ENCODE results near the gene SUOX.

Gene SUOX

DNA sequence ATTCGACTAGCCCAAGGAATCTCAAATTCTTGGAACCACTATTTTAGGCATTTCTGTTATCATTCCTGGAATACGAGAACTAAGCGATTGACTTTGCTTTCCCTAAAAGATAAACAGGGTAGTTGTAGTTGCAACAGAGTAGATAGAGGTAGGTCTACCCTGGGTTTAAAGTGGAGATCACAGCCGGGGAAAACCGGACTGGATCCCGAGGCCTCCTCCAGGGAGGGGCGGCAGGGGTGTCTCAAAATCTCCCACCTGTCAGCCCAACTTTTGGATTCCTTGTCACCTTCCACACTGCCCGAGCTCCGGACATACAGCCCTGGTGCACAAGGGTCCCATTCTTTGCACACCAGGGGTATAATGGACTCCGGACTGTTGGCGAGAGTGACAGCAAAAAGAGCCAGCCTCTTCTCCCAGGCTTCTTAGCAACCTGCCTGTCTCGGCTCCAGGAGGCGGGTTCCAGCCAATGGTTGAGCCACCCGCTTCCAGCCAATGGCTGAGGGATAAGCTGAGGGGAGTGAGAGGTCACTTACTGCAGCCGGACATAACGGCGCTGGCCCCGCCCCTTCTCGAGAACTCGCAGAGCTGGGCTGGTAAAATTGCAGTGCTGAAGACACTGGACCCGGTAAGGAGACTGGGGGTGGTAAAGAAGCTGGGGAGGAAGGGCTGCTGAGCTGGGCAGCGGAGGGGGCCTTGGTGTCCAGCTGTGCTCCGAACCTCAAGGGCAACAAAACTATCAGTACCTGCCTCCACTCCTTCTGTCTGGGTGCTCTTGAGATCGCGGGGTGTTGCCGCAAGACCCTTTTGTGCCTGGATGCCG lies at the start of gene SUOX:
TSS of gene SUOX (plus strand) at position 562 of the 820 bp plus-strand sequence. CDS start 4,946 bp downstream, outside the sequence.
- peak; percentile 98 for DNase-seq (ENCODE audit: insufficient read length, low spot score)
- TF ChIP-seq POLR2A (IDR thresholded peaks at IDR 0.05; ENCODE audit: low read depth, low read length): peak; percentile 23; the same call in 1 of the 2 replicates
- peak; percentile 84 for FAIRE-seq

- TF ChIP-seq POLR2A (IDR thresholded peaks at IDR 0.05; ENCODE audit: low read depth, low read length): no peak
- DNase-seq (ENCODE audit: insufficient read length, low spot score) (no peak), FAIRE-seq (no peak)
These were observed 41.7 kb upstream of the SUOX start for GRCh38 chr12:55955344-55955743.

DNA sequence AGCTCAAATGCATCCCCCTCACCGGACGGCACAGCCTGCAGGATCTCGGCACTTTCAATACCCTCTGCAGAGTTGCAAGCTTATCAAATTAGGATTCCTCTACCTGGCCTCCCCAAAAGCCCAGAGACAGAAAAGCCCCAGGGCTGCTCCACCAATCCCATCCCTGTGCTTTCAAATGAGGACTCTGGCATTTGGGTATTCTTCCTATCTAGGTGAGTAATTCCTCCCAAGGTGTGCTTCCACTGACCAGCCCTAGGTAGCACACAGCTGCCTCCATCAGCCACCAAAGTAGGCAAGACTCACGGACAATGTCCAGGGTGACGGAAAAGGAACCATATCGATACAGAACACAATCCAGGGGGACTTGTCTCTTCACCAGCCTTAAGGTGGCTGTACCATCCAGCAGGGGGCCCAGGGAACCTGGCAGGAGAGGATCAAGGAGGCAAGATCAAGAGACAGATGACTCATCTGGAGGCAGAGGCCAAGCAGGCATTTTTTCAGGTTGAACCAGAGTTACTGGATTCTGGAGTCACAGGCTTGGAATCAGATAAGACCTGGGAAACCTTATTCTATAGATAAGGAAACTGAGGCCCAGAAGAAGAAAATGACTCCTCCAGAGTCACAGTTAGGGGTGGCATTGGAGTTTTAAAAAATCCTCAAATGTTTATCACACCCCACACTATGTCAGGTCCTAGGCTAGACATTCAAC lies 41.1 kb upstream of the SUOX start:
- FAIRE-seq: no peak
- DNase-seq (ENCODE audit: insufficient read length, low spot score): no peak
- no peak for TF ChIP-seq POLR2A (IDR thresholded peaks at IDR 0.05; ENCODE audit: low read depth, low read length)

DNA sequence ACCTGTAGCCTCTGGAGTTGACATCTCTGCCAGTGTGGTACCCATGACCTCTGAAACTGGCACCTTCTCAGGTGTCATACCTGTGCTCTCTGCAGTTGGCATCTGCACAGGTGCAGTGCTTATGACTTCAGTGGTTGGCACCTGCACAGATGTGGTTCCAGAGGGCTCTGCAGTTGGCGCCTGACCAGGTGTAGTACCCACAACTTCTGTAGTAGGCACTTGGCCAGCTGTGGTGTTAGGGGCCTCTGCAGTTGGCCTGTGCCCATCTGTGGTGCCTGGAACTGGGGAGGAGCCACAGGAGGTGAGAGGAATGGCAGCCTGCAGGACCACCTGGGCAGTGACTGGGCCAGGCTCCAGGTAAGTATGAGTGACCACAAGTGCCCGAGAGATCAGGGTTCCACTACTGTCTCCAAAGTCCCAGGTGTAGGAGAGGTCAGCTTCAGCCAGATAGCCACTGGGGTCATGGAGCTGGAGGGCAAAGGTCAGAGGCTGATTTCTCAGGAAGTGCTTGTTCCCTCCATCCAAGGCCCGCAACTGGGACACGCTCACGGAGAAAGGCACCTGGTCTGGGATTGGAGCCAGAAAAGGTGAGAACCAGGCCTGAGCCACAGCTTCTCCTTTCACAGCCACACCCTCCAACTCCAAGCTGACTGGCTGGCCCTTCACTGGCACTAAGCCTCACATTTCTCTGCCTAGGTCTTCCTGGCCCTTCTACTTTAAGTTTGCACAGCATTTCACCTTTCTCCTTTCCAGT lies 39.8 kb upstream of the SUOX start:
- FAIRE-seq (no peak), DNase-seq (ENCODE audit: insufficient read length, low spot score) (no peak)
- TF ChIP-seq POLR2A (IDR thresholded peaks at IDR 0.05; ENCODE audit: low read depth, low read length): no peak

GRCh38 chr12:55963760-55964159 lies 33.3 kb upstream of the SUOX start:
- FAIRE-seq: no peak
- DNase-seq (ENCODE audit: insufficient read length, low spot score): no peak
- TF ChIP-seq POLR2A (IDR thresholded peaks at IDR 0.05; ENCODE audit: low read depth, low read length): no peak

DNA sequence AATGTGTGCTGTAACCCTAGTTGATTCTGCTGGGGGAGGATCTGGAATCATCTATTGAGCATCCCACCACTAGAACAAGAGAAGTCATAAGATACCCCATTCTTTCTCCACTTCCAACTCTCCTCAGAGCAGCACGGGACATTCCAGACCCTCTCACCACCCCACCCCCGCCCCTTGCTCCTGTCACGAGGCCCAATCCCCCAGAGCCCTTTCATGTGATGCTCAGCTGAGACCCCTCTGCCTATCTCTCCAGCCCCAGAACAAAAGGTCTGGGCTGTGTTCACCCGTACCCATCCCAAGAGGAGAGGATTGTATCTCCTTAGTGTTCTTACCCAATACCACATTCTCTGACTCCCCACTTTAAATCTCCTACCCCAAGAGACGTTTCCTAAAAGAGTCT lies 31.8 kb upstream of the SUOX start:
- no peak for TF ChIP-seq POLR2A (IDR thresholded peaks at IDR 0.05; ENCODE audit: low read depth, low read length)
- no peak for DNase-seq (ENCODE audit: insufficient read length, low spot score)

DNA sequence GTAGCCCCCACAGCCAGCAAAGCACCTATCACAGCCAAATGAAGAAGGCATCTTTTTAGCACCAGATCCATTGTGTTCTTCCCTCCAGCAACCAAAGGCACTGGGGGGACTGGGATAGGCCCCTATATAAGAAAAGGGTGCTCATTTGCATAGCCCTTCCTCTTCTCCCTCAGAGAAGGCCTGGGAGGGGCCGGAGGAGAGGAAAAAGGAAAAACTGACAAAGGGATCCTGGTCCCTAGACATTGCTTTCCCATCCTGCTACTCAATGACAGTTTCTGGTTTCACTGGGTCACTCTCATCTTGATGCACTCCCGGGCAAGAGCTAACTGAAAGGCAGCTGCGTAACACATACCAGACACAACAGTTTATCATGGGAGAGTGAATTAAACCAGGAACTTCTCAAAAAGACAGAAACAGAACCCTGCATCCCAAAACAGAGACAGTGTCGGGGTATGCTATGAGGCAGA lies 31.1 kb upstream of the SUOX start, which contains the start of gene PMEL:
TSS of gene PMEL (minus strand) at position 102 of the 467 bp plus-strand sequence. CDS start at position 71, 31 bp downstream.
- FAIRE-seq (no peak), DNase-seq (ENCODE audit: insufficient read length, low spot score) (no peak)
- no peak for TF ChIP-seq POLR2A (IDR thresholded peaks at IDR 0.05; ENCODE audit: low read depth, low read length)

More for the DNA sequence above, 31.8 kb upstream of the SUOX start:
- no peak for FAIRE-seq

- peak; percentile 80 for DNase-seq (ENCODE audit: insufficient read length, low spot score)
- TF ChIP-seq POLR2A (IDR thresholded peaks at IDR 0.05; ENCODE audit: low read depth, low read length): peak; percentile 53; the same call in 1 of the 2 replicates
- FAIRE-seq: peak; percentile 11
These were observed 30.4 kb upstream of the SUOX start, which contains the start of gene CDK2 for GRCh38 chr12:55966408-55967281. TSS of gene CDK2 (plus strand) at chr12:55966830. CDS start at chr12:55967009, 179 bp downstream.

DNA sequence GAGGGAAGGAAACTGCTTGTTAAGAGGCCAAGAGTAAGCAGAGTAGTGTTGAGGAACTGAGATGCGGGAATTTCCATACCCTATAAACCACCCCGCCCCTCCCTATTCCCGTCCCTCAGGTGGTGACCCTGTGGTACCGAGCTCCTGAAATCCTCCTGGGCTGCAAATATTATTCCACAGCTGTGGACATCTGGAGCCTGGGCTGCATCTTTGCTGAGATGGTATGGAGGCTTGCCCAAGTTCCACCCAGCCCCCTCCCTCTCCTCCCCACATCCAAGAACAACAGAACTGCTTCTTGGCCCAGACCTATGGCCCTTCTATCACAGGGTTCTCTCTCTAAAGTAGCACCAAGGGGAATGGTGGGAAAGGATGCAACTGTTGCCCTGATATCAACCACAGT lies 27.7 kb upstream of the SUOX start:
- TF ChIP-seq POLR2A (IDR thresholded peaks at IDR 0.05; ENCODE audit: low read depth, low read length): no peak
- FAIRE-seq (no peak), DNase-seq (ENCODE audit: insufficient read length, low spot score) (no peak)

- DNase-seq (ENCODE audit: insufficient read length, low spot score) (no peak), FAIRE-seq (no peak)
- no peak for TF ChIP-seq POLR2A (IDR thresholded peaks at IDR 0.05; ENCODE audit: low read depth, low read length)
These were observed 26.3 kb upstream of the SUOX start for GRCh38 chr12:55970775-55971174.

GRCh38 chr12:55972042-55972441 lies 25.0 kb upstream of the SUOX start:
- no peak for TF ChIP-seq POLR2A (IDR thresholded peaks at IDR 0.05; ENCODE audit: low read depth, low read length)
- peak; percentile 38 for FAIRE-seq

DNA sequence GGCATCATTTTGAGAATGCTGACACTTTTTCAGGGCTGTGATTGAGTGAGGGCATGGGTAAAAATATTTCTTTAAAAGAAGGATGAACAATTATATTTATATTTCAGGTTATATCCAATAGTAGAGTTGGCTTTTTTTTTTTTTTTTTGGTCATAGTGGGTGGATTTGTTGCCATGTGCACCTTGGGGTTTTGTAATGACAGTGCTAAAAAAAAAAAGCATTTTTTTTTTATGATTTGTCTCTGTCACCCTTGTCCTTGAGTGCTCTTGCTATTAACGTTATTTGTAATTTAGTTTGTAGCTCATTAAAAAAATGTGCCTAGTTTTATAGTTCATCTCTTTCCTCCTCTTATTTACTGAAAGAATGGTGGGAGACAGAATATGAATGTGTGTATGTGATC lies 24.6 kb upstream of the SUOX start:
- FAIRE-seq: no peak
- no peak for TF ChIP-seq POLR2A (IDR thresholded peaks at IDR 0.05; ENCODE audit: low read depth, low read length)
- DNase-seq (ENCODE audit: insufficient read length, low spot score): no peak

More at GRCh38 chr12:55972042-55972441, 25.0 kb upstream of the SUOX start:
- DNase-seq (ENCODE audit: insufficient read length, low spot score): peak; percentile 53

Measured in H54 (cell line).